NOMO-1 (cell line): ENCODE data around the gene CCDC91.

ENCODE experiments used
- DNase-seq, 2 experiments: peaks; one replicate each; lab custom pipeline; 2025; ENCODE audit not compliant: unreplicated experiment in 2 of 2; lab: John Stamatoyannopoulos, UW

Gene CCDC91

GRCh38 chr12:28507033-28507432 lies 316.8 kb downstream of the CCDC91 start:
- no peak for DNase-seq

GRCh38 chr12:28507867-28508266 lies 317.6 kb downstream of the CCDC91 start:
- no peak for DNase-seq

DNA sequence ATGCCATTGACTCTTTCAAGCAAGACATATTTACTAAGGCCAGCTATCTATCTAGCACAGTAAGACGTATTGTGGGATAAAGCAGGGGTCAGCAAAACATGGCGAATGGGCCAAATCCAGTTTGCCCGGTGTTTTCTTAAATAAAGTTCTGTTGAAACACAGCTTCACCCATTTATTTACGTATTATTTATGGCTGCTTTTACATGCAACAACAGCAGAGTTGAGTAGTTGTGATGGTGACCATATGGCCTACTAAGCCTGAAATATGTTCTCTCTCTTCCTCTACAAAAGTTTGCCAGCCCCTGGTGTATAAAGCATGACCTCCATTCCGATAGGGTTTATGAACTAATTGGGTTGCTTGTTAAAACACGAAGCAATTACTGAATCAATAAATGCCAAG lies 322.1 kb downstream of the CCDC91 start:
- no peak for DNase-seq

DNA sequence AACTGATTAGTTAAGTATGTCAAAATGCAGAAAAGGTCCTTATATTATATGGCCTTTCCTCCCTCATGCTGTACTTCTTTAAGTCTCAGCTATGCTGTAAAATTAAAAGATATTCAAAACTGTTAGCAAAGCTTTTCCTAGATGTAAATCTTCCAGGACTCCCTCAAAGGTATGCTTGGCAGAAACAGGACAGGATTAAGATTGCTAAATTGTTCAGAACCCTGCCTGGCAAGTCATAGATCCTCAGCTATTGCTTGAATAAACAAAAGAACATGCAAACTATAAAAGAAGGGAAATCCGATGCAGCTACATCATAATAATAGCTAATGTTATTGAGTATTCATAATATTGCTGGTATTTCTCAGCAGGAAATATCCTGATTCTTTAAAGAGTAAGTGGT lies 322.6 kb downstream of the CCDC91 start:
- no peak for DNase-seq

- DNase-seq, result no peak
These were observed 323.7 kb downstream of the CCDC91 start for GRCh38 chr12:28513983-28514382.

DNA sequence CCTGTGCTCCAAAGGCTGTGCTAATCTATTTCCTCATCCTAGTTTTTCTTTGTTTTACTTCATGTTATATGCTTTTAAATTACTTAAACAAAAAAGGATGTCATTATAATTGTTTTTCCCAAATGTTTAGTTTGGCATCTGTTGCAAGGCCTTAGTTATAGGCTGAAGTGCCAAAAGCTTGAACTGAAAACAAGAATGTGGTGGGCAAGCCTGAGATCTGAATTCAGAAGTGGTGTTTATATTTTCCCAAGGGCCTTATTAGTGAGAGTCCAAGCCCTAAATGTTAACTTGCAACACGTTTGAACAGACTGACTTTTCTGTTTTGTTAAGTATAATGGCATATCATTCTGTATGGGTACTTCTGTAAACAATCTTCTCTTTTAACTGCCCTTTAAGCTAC lies 326.8 kb downstream of the CCDC91 start:
- DNase-seq, result no peak

GRCh38 chr12:28527631-28528249 lies 337.5 kb downstream of the CCDC91 start:
- DNase-seq, result no peak

DNA sequence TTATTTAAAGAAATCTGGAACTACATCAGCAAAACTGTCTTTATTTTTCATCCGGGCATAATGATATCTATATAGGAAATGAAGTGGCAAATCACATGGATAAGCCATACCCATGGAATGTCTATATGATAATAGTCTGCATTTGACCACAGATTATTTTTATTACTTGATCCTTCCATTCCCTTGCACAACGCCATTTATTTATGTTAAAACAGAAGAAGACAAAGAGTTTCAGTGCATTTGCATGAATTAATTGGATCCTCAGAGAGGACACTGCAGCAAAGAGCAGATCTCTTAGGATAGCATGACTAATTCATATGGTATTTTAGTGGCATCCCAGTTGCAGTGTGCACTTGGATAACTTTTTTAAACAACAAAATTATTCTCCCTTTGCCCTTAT lies 345.0 kb downstream of the CCDC91 start:
- DNase-seq, result no peak

GRCh38 chr12:28536088-28536487 lies 345.8 kb downstream of the CCDC91 start:
- peak; percentile 77 to 84 for DNase-seq

GRCh38 chr12:28537474-28537873 lies 347.2 kb downstream of the CCDC91 start:
- no peak for DNase-seq

DNA sequence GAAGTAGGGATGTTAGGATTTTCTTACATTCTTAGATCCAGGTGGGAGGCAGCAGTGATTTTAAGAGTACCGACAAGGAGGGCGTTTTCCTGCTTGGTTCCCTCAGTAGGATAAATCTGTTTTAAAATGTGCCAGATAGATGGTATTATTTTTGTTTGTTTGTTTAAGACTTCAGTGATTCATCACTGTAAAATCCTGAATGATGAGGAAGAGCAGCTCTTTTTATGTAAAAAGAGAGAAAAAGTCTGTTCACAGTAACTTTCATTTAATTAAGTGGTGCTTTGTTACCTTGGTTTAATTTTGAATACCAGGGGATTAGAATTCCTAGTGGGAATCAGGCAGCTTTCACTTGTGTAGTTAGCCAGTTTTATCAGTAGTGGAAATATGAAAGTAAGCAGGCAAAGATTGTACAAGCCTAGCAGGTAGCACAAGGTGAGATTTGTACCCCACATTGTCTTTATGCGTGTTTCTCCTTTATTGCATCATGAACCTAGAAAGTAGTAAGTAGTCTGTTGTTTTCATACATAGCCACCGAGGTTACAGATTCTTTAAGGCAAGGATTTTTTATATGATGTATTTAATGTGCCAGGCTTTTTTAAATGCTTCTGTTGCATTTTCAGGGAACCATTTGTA lies 349.6 kb downstream of the CCDC91 start:
- DNase-seq, result no peak

- no peak for DNase-seq
These were observed 350.1 kb downstream of the CCDC91 start for GRCh38 chr12:28540324-28540714.

GRCh38 chr12:28543021-28543890 lies 353.0 kb downstream of the CCDC91 start:
- peak in 1 of 2 experiments; percentile 8 for DNase-seq

GRCh38 chr12:28550757-28551704 lies 360.8 kb downstream of the CCDC91 start:
- DNase-seq, result no peak

DNA sequence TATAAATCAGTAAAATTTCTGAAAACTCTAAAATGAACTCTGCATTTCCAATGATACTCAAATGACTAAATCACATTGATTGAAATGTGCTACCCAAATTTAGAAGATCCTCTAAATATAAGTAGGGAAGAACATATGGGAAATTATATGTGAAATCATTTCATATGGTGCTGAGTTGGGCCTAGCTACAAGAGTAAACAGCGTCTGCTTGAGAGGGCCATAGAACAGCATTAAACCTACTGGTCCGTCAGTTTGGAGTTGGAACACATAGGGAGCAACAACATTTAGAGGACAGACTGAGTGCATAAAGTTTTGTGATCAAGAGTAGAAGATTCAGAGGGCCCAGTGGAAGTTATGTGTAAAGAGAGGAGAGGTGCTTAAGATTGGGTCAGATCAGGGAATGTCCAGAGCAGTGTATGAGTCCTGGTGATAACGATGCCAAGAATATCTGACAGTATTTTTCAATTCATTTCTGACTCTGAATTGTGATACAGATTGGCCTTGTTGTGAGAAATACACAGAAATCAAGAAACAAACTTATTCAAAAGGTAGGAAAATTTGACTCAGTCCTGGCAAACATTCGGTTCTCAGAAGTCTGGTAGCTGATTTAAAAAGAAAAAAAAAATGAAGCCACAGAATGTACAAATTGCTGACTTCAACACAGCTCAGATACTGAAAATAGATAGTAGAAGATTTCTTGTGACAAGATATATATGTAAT lies 362.2 kb downstream of the CCDC91 start:
- DNase-seq, result no peak

DNA sequence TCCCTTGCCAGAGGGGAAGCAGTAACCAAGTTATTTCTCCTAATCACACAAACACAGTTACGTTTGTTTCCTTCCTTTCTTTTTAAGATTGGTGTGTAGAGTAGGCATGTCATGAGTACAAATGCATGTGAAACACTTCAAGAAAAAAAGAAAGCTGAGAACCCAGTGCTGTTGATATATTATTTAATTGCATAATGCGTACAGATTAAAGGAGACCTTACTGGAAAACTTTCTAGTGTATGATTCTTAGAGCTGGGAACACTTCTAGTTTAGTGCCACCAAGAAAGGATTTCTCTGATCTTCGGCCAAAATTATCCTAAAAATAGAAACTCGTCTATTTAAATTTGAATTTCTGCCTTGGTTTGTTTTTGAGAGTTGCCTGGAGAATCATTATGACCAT lies 365.5 kb downstream of the CCDC91 start:
- no peak for DNase-seq

GRCh38 chr12:28558250-28558649 lies 368.0 kb downstream of the CCDC91 start:
- no peak for DNase-seq

DNA sequence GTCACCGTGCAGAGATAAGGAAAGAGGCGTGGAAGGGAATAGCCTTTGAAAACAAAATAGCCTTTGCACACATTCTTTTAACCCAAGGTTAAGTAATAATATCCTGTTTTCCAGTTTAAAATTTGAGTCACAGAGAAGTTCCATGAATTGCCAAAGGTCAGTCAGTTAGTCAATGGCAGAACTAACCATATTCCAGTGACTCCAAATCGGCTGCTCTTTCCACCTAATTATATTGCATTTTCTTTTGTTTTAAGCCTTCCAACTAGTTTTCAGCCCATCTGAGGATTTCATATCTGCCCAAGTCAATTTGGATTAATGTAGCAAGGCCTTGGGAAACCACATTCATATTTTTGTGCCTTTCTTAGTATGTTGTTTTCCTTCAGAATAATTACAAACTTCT lies 373.0 kb downstream of the CCDC91 start:
- no peak for DNase-seq

DNA sequence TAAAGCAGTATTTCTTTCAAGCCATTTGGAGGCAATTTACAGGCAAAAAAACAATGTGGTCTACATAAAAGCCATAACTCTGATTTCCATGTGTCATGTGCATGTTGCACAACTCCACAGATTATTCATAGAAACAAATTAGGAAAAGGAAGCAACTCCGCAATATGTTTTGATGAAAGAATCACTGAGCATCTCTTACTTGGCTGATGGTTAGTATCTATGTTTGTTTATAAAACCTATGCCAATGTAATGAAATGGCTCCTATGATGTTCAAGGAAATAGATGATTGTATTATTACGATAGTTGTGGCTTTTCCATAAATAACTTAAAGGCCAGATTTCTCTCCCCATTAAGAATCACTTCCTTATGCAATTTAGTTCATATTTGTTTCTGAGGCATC lies 373.7 kb downstream of the CCDC91 start:
- peak in 1 of 2 experiments; percentile 57 for DNase-seq

GRCh38 chr12:28568118-28568517 lies 377.9 kb downstream of the CCDC91 start:
- no peak for DNase-seq
